GM04504 (cell line): ENCODE data around the gene NTF3.
A peak's percentile ranks its signal among the peaks of the same experiment; 100 is the strongest.

Experiments used
- DNase-seq: peaks from one replicate; pipeline ENCODE4 v3.0.0-alpha.2; 2012; ENCODE audit warnings: low read depth

The NTF3 gene

GRCh38 chr12:5432011-5432400, at the start of gene NTF3:
NTF3 (plus strand) TSS chr12:5432108; CDS start chr12:5432325, 217 bp downstream.
- no peak for DNase-seq

- peak; percentile 38 for DNase-seq
Observed at GRCh38 chr12:5384015-5384414, 47.9 kb upstream of the NTF3 start.

- peak; percentile 17 for DNase-seq
Observed at GRCh38 chr12:5388581-5389535, 43.0 kb upstream of the NTF3 start.

GRCh38 chr12:5390174-5390799, 41.6 kb upstream of the NTF3 start:
- no peak for DNase-seq

GRCh38 chr12:5391653-5392052, 40.3 kb upstream of the NTF3 start:
- peak; percentile 13 for DNase-seq

GRCh38 chr12:5392961-5393360, 38.9 kb upstream of the NTF3 start:
- no peak for DNase-seq

GRCh38 chr12:5395443-5396271, 36.3 kb upstream of the NTF3 start:
- DNase-seq = no peak

GRCh38 chr12:5396541-5396940, 35.4 kb upstream of the NTF3 start:
- DNase-seq = no peak

GRCh38 chr12:5399266-5399665, 32.6 kb upstream of the NTF3 start:
- no peak for DNase-seq

GRCh38 chr12:5402009-5402935, 29.6 kb upstream of the NTF3 start:
- DNase-seq = no peak

GRCh38 chr12:5403411-5403810, 28.5 kb upstream of the NTF3 start:
- DNase-seq = no peak

- DNase-seq = no peak
Observed at GRCh38 chr12:5407034-5407856, 24.7 kb upstream of the NTF3 start.

- no peak for DNase-seq
Observed at GRCh38 chr12:5409619-5410018, 22.3 kb upstream of the NTF3 start.

- no peak for DNase-seq
Observed at GRCh38 chr12:5416571-5416970, 15.3 kb upstream of the NTF3 start.

GRCh38 chr12:5417500-5417899, 14.4 kb upstream of the NTF3 start:
- DNase-seq = no peak

GRCh38 chr12:5428332-5429221, 3.3 kb upstream of the NTF3 start:
- DNase-seq = no peak

- DNase-seq = no peak
Observed at GRCh38 chr12:5429741-5430557, 2.0 kb upstream of the NTF3 start.
